ENCODE results near the gene SLC13A3. TPM values are rescaled to one million over a fixed set of nuclear protein-coding genes. Genes with fewer than 3 reads are reported as not detected.

The SLC13A3 gene
- total RNA-seq, 1 donor from 2014 or later: 7.9 TPM

GRCh38 chr20:46509523-46509922 is 141.7 kb downstream of the SLC13A3 start:
- Mint-ChIP-seq H3K4me1 (ENCODE audit: unreplicated experiment) (no peaks in the 10 kb centered on the region), H3K36me3 (peaks cover 53% of the 10 kb centered on the region)

More at GRCh38 chr20:46509523-46509922, 141.7 kb downstream of the SLC13A3 start:
- H3K9me3 Mint-ChIP-seq: peaks cover 13% of the 10 kb centered on the region
- no peaks in the 10 kb centered on the region for H3K27me3 Mint-ChIP-seq
- TF ChIP-seq CTCF (conservative IDR thresholded peaks at IDR 0.05): no peak
- DNase-seq (ENCODE audit: extremely low spot score, unreplicated experiment): no peak
- no peak overlapping the region for H3K27ac Mint-ChIP-seq
- no peak overlapping the region for H3K4me3 Mint-ChIP-seq

Other genes with a start within 250 kb of the SLC13A3 start
- gene ELMO2, start 244.8 kb downstream of the SLC13A3 start, total RNA-seq (ENCODE audit: low replicate concordance): 35.1 and 49.1 TPM in 2 replicates
- 12.6 and 19.7 TPM in 2 replicates for gene ZNF334, start 137.9 kb downstream of the SLC13A3 start, total RNA-seq (ENCODE audit: low replicate concordance)
- not detected in 2 replicates for gene OCSTAMP, start 100.8 kb downstream of the SLC13A3 start, total RNA-seq (ENCODE audit: low replicate concordance)
- 11.4 and 13.6 TPM in 2 replicates for gene TP53RK, start 38.0 kb upstream of the SLC13A3 start, total RNA-seq (ENCODE audit: low replicate concordance)
- gene SLC2A10, start 58.2 kb upstream of the SLC13A3 start, total RNA-seq (ENCODE audit: low replicate concordance): 12.3 and 15.8 TPM in 2 replicates
- 8.1 and 8.4 TPM in 2 replicates for gene EYA2, start 243.4 kb upstream of the SLC13A3 start, total RNA-seq (ENCODE audit: low replicate concordance)

Data from type B pancreatic cell (in vitro differentiated cells).